Subcutaneous abdominal adipose tissue (tissue), 5 donors: ENCODE data around the gene PRKCZ.

Experiments used
- H3K27ac ChIP-seq: one replicate; pipeline ENCODE4 v1.7.0; 2013; ENCODE audit warnings: low read depth, mild to moderate bottlenecking, inconsistent platforms, low read length, moderate library complexity
- H3K27me3 ChIP-seq, 5 donors: one replicate each; pipeline ENCODE4 v1.7.0; 2013; ENCODE audit warnings: low read length in 5 of 5, inconsistent platforms in 1 of 5; ENCODE audit not compliant: control insufficient read depth in 5 of 5, insufficient read depth in 4 of 5
- H3K36me3 ChIP-seq, 5 donors: one replicate each; pipeline ENCODE4 v1.7.0; 2013; ENCODE audit warnings: low read length in 5 of 5; ENCODE audit not compliant: control insufficient read depth in 5 of 5, insufficient read depth in 5 of 5
- H3K4me1 ChIP-seq, 5 donors: one replicate each; pipeline ENCODE4 v1.7.0; 2013; ENCODE audit warnings: low read length in 5 of 5, mild to moderate bottlenecking in 3 of 5, moderate library complexity in 1 of 5; ENCODE audit not compliant: control insufficient read depth in 5 of 5, insufficient read depth in 5 of 5
- H3K4me3 ChIP-seq, 5 donors: one replicate each; pipeline ENCODE4 v1.7.0; 2013; ENCODE audit warnings: low read length in 5 of 5, low read depth in 1 of 5
- H3K9ac ChIP-seq, 5 donors: one replicate each; pipeline ENCODE4 v1.7.0; 2013; ENCODE audit warnings: low read length in 5 of 5, mild to moderate bottlenecking in 4 of 5, moderate library complexity in 3 of 5
- H3K9me3 ChIP-seq, 5 donors: one replicate each; pipeline ENCODE4 v1.7.0; 2013; ENCODE audit warnings: low read length in 5 of 5; ENCODE audit not compliant: control insufficient read depth in 5 of 5
- donor health status: healthy.
- donor health status: healthy.
- donor health status: healthy.
- donor health status: healthy.
- donor health status: healthy.

Gene PRKCZ

DNA sequence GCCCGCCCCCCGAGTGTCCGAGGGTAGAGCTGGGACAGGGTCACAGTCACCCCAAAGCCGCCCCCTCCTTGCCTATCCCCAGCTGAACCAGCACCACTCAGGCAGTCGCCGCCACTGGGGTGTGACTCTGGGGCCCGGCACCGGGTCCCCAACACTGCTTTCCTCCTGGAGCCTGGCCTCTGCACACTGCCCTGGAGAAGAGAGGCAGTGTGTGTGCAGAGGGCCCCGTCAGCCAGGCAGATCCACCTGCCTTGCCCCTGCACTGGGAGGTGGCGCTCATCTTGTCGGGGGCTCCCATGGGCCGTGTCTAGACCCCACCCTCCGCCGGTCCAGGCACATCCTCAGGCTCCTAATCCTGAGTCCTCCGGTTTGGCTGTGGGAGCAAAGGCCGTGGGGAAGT lies 128.7 kb downstream of the PRKCZ start:
- Histone ChIP-seq H3K9ac (no peak overlapping the region), H3K4me3 (no peak overlapping the region), H3K4me1 (peaks cover 0 to 10% (median 7%) of the 10 kb centered on the region in 5 donors), H3K27ac (no peak overlapping the region), H3K9me3 (no peaks in the 10 kb centered on the region), H3K27me3 (peaks cover 0 to 18% (median 11%) of the 10 kb centered on the region in 5 donors), H3K36me3 (no peaks in the 10 kb centered on the region)

DNA sequence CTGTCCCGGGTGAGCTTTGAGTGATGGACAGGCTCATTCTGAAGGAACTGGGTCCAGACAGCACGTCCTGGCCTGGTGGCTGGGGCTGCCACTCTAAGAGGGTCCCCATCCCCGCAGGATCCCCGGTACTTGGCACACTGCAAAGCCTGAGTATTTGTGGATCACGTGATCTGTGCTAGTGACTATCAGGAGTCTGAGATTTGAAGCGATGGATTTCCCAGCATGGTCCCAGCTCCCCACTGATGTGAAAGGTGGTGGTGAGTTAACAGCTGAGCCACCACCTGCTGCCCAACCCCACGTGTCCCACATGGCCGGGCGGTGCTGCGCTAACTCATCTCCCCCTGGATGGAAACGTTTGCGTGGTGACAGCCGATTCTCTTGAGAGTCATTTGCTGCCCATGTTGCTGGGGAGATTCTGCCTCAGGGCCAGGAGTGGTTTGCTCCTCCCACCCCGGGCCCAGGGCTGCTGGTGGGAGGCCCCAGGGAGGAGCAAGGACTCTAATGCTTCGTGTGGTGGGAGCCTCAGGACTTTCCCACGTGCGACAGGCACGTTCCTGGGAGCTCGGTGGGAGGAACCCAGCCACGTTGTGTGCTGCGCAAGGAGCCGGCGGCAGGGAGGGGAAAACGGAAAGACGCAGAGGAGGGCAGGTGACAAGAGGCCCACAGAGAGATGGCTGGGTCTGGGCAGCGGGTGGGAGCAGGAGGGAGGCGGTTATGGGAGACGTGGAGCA lies 129.2 kb downstream of the PRKCZ start:
- Histone ChIP-seq H3K9me3 (no peaks in the 10 kb centered on the region), H3K4me3 (no peak overlapping the region), H3K9ac (no peak overlapping the region), H3K27ac (no peak overlapping the region), H3K36me3 (no peaks in the 10 kb centered on the region), H3K27me3 (peaks cover 0 to 18% (median 11%) of the 10 kb centered on the region in 5 donors), H3K4me1 (peaks cover 0 to 6% (median 6%) of the 10 kb centered on the region in 5 donors)

DNA sequence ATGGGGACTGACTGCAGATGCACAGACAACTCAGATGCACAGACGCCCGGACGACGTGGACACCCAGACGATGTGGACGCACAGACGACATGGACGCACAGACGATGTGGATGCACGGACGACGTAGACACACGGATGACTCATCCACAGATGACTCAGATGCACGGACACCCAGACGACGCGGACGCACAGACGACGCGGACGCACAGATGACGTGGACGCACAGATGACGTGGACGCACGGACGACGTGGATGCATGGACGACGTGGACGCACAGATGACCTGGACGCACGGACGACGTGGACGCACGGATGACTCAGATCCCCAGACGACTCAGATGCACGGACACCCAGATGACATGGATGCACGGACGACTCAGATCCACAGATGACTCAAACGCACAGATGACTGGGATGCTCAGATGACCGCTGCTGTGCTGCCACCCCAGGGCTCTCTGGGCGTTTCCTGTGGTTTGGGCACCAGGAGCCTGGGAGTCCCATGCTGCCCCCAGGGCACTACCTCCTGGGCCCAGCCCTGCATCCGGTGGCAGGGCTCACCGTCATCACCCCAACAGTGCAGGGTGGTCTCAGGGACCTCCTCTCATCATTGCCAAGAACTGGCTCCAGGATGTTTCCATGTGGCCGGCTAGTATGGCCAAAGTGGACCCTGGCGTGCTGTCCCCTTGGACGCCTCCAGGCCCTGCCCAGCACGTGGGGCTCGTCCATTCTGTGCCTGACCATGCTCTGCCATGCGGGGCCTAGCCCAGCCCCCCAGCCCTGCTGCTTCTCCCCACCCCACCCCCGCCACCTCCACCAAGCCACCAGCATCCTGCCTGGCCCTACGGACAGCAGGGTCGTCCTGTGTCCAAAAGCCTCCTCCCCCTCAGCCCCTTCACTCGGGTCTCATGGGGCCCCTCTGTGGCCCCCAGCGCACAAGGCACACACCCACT lies 130.4 kb downstream of the PRKCZ start:
- Histone ChIP-seq H3K36me3 (no peaks in the 10 kb centered on the region), H3K9ac (no peak overlapping the region), H3K27me3 (peaks cover 0 to 16% (median 11%) of the 10 kb centered on the region in 5 donors), H3K9me3 (no peaks in the 10 kb centered on the region), H3K27ac (no peak overlapping the region), H3K4me3 (no peak overlapping the region), H3K4me1 (no peaks in the 10 kb centered on the region)

DNA sequence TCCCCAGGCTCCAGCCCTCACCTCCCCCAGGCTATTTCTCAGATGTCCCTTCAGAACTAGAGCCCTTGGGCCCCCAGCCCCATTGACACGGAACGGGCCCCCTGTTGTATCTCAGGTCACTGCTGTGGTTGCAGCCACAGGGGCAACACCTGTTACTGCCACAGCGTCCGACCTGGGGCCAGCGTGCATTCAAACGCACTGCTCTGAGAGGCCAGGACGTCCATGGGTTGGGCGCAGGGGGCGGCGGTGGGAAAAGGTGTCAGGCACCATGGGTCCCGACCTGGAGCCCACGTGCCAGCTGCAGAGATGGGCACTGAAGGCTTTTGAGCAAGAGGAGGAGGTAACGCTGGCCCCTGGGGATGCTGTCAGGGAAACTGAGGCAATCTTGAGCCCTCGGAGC lies 131.1 kb downstream of the PRKCZ start:
- no peak overlapping the region for H3K27ac ChIP-seq
- no peak overlapping the region for H3K9ac ChIP-seq
- peaks cover 0 to 11% (median 6%) of the 10 kb centered on the region in 5 donors for H3K27me3 ChIP-seq
- H3K4me1 ChIP-seq: no peaks in the 10 kb centered on the region
- H3K9me3 ChIP-seq: no peaks in the 10 kb centered on the region
- no peaks in the 10 kb centered on the region for H3K36me3 ChIP-seq
- H3K4me3 ChIP-seq: no peak overlapping the region

DNA sequence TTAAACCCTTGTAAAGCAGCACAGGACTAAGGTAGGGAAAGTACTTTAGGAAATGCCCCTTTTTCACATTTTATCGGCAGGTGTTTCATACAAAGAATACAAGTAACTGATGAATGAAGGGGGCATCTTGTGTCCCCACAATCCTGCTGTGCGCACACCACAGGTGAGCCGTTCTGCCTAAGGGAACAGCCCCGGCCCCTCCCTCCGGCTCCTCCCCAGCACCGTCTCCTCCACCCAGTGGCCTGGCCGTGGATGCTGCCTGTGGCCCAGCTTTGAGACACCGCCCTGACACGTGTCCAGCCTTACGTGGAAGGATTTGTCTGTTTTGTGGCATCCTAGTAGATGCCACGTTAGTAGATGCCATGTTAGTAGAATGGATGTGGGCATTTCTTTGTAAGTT lies 131.5 kb downstream of the PRKCZ start:
- no peaks in the 10 kb centered on the region for H3K4me1 ChIP-seq
- no peaks in the 10 kb centered on the region for H3K36me3 ChIP-seq
- H3K9me3 ChIP-seq: no peaks in the 10 kb centered on the region
- no peak overlapping the region for H3K27ac ChIP-seq
- H3K9ac ChIP-seq: no peak overlapping the region
- no peak overlapping the region for H3K4me3 ChIP-seq
- H3K27me3 ChIP-seq: peaks cover 0 to 8% (median 3%) of the 10 kb centered on the region in 5 donors

DNA sequence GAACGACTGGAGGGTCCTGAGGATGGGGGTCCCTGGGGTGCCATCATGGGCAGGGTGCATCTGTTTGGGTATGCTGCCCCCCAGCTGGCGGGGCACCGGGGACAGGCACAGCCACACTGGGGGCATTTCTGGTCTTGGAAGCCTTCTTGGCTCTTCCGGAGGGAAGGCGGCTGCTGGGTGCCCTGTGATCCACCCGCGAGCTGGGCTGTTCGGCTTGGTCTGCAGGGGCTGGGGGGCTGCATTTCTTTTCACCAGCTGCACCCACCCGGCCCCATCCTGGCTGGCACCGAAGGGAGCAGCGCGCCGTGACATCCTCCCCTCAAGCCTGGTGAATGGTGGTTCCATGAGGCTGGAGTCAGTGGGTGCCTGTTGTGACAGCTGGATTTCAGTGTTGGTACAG lies 132.2 kb downstream of the PRKCZ start:
- H3K4me3 ChIP-seq: no peak overlapping the region
- no peaks in the 10 kb centered on the region for H3K4me1 ChIP-seq
- H3K27me3 ChIP-seq: peaks cover 0 to 8% (median 0%) of the 10 kb centered on the region in 5 donors
- H3K9ac ChIP-seq: no peak overlapping the region
- no peaks in the 10 kb centered on the region for H3K36me3 ChIP-seq
- H3K9me3 ChIP-seq: no peaks in the 10 kb centered on the region
- no peak overlapping the region for H3K27ac ChIP-seq

DNA sequence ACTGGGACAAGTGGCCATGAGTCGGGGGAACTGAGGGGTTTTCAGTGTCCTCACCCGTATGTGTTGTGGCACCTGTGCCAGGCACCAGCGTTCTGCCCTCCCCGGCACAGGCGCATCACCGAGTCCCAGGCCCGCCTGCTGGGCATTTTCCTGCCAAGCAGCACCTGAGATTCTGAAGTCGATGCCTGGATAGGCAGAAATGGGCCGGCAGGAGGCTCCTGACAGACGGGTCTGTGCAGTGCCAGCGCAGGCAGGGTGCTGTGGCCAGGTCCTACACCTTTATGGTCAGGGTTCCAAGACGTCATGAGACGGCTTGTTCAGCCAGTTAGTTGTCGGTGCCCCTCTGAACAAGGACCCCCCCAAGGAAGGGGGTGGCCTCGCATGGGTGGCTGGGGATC lies 133.7 kb downstream of the PRKCZ start:
- no peak overlapping the region for H3K27ac ChIP-seq
- H3K27me3 ChIP-seq: peaks cover 0 to 6% (median 0%) of the 10 kb centered on the region in 5 donors
- peaks cover 0 to under 1% (median under 1%) of the 10 kb centered on the region in 5 donors for H3K4me1 ChIP-seq
- no peaks in the 10 kb centered on the region for H3K9me3 ChIP-seq
- no peak overlapping the region for H3K9ac ChIP-seq
- H3K4me3 ChIP-seq: no peak overlapping the region
- H3K36me3 ChIP-seq: no peaks in the 10 kb centered on the region

DNA sequence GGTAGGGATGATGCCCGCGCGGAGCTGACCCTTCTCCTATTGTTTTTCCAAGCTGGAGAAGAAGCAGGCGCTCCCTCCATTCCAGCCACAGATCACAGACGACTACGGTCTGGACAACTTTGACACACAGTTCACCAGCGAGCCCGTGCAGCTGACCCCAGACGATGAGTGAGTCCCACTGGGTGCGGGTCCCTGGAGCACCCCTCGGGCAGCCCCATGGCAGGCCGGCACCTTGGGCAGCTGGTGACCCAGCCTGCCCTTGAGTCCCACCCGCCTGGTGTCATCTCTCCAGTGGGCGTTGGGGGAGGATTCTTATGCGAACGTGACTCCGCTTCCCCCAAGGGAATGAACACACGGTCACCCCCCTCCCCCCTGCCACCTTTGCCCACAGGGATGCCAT lies 134.3 kb downstream of the PRKCZ start:
- Histone ChIP-seq H3K9me3 (no peaks in the 10 kb centered on the region), H3K9ac (no peak overlapping the region), H3K4me1 (peaks cover 0 to 6% (median 5%) of the 10 kb centered on the region in 5 donors), H3K36me3 (no peaks in the 10 kb centered on the region), H3K27me3 (peaks cover 0 to under 1% (median 0%) of the 10 kb centered on the region in 5 donors), H3K27ac (no peak overlapping the region), H3K4me3 (no peak overlapping the region)

DNA sequence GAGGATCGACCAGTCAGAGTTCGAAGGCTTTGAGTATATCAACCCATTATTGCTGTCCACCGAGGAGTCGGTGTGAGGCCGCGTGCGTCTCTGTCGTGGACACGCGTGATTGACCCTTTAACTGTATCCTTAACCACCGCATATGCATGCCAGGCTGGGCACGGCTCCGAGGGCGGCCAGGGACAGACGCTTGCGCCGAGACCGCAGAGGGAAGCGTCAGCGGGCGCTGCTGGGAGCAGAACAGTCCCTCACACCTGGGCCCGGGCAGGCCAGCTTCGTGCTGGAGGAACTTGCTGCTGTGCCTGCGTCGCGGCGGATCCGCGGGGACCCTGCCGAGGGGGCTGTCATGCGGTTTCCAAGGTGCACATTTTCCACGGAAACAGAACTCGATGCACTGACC lies 134.7 kb downstream of the PRKCZ start:
- no peaks in the 10 kb centered on the region for H3K9me3 ChIP-seq
- H3K4me3 ChIP-seq: no peak overlapping the region

More for the DNA sequence above, 134.7 kb downstream of the PRKCZ start:
- Histone ChIP-seq H3K4me1 (peaks cover 0 to 10% (median 9%) of the 10 kb centered on the region in 5 donors), H3K36me3 (no peaks in the 10 kb centered on the region), H3K27me3 (no peaks in the 10 kb centered on the region), H3K27ac (no peak overlapping the region), H3K9ac (no peak overlapping the region)
